ENCODE data around the gene PRDX5.

DNA sequence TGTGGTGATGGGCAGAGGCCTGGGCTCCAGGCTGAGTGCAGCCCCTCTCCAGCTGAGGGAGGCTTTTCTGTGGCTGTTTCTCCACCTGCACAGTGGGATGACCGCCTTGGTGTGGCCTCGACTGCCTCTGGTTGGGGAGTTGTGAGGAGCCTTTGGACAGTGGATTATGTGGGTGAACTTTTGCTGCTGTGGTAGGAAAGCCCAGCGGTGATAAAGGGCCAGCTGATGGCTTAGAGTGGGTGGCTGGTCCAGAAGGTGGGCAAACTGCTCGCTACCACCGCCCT, 13.9 kb upstream of the PRDX5 start:
- no peak for TF ChIP-seq POLR2A (IDR thresholded peaks at IDR 0.05)
- TF ChIP-seq, protein P1, sequence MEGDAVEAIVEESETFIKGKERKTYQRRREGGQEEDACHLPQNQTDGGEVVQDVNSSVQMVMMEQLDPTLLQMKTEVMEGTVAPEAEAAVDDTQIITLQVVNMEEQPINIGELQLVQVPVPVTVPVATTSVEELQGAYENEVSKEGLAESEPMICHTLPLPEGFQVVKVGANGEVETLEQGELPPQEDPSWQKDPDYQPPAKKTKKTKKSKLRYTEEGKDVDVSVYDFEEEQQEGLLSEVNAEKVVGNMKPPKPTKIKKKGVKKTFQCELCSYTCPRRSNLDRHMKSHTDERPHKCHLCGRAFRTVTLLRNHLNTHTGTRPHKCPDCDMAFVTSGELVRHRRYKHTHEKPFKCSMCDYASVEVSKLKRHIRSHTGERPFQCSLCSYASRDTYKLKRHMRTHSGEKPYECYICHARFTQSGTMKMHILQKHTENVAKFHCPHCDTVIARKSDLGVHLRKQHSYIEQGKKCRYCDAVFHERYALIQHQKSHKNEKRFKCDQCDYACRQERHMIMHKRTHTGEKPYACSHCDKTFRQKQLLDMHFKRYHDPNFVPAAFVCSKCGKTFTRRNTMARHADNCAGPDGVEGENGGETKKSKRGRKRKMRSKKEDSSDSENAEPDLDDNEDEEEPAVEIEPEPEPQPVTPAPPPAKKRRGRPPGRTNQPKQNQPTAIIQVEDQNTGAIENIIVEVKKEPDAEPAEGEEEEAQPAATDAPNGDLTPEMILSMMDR (IDR thresholded peaks at IDR 0.05), result no peak
- no peak for TF ChIP-seq POLR2AphosphoS5 (IDR thresholded peaks at IDR 0.05)

All from transverse colon (tissue), 4 donors.